B cell (primary cell): ENCODE measurements around the gene LGI4. TPM values are rescaled to one million over a fixed set of nuclear protein-coding genes. Genes with fewer than 3 reads are reported as not detected.

Source experiments
- ATAC-seq: fragments of 200-7000 bp; cut with Tn5 transposase; one replicate; pipeline ENCODE4 v1.10.0; 2021; ENCODE audit warnings: low read depth, mild to moderate bottlenecking, moderate number of reproducible peaks, moderate library complexity
- CTCF ChIA-PET: fragments of 350-600 bp; sonication (Branson Sonifier 250); formaldehyde crosslinking; loops from one replicate; lab custom pipeline; 2021; ENCODE audit warnings: antibody characterized with exemption, inconsistent platforms; lab: Charles Lee
- POLR2A ChIA-PET: fragments of 350-600 bp; sonication (Branson Sonifier 250); formaldehyde crosslinking; loops from one replicate; lab custom pipeline; 2021; ENCODE audit warnings: antibody characterized with exemption; lab: Charles Lee
- DNase-seq: peaks from one replicate; pipeline ENCODE4 v3.0.0; 2013
- H2AFZ ChIP-seq: 2 replicates; pipeline ENCODE4 v1.6.1; 2012; ENCODE audit warnings: mild to moderate bottlenecking, low read depth, low read length; ENCODE audit not compliant: insufficient read depth, poor library complexity, severe bottlenecking
- H3K27ac ChIP-seq, 2 donors: 1 replicate in 1 of 2; 2 replicates in 1 of 2; pipeline ENCODE4 v1.5.1; 2012 to 2013; ENCODE audit warnings: low read length in 2 of 2, mild to moderate bottlenecking in 2 of 2, moderate library complexity in 1 of 2
- H3K27me3 ChIP-seq, 4 experiments: fragments of 200-600 bp in 1 of 4; sonication (generic) in 1 of 4; replicated peaks in 1 of 4; 1 replicate in 2 of 4; 2 replicates in 2 of 4; pipeline versions ENCODE4 v1.6.1 to v1.7.0; 2013 to 2016; ENCODE audit warnings: low read length in 3 of 4, mild to moderate bottlenecking in 2 of 4, mixed read lengths in 1 of 4, moderate library complexity in 1 of 4; ENCODE audit not compliant: insufficient read depth in 4 of 4, control insufficient read depth in 3 of 4; ENCODE audit errors: control extremely low read depth in 1 of 4
- H3K36me3 ChIP-seq, 2 experiments: replicated peaks in 1 of 2; 1 replicate in 1 of 2; 2 replicates in 1 of 2; pipeline versions ENCODE4 v1.6.1 to v1.7.1; 2013; ENCODE audit warnings: low read length in 1 of 2; ENCODE audit not compliant: insufficient read depth in 2 of 2, control insufficient read depth in 1 of 2; ENCODE audit errors: control extremely low read depth in 1 of 2, extremely low read depth in 1 of 2
- H3K4me1 ChIP-seq, 2 donors: fragments of 200-600 bp in 1 of 2; sonication (generic) in 1 of 2; 1 replicate in 1 of 2; 2 replicates in 1 of 2; pipeline versions ENCODE4 v1.5.1 to v1.6.1; 2013 to 2017; ENCODE audit warnings: low read length in 2 of 2; ENCODE audit not compliant: control insufficient read depth in 2 of 2, insufficient read depth in 2 of 2
- H3K4me2 ChIP-seq: replicated peaks from 2 replicates; pipeline ENCODE3; 2012; ENCODE audit warnings: mild to moderate bottlenecking, low read depth, low read length; ENCODE audit not compliant: poor library complexity, severe bottlenecking
- H3K4me3 ChIP-seq, 5 experiments: fragments of 200-600 bp in 1 of 5; sonication (generic) in 1 of 5; 1 replicate in 3 of 5; 2 replicates in 2 of 5; pipeline versions ENCODE4 v1.5.1 to v1.7.0; 2011 to 2016; ENCODE audit warnings: low read length in 4 of 5, mild to moderate bottlenecking in 4 of 5, low read depth in 2 of 5, control low read depth in 1 of 5, moderate library complexity in 1 of 5; ENCODE audit not compliant: insufficient read depth in 1 of 5; ENCODE audit errors: control extremely low read depth in 1 of 5, extremely low read depth in 1 of 5
- H3K79me2 ChIP-seq: fragments of 200-600 bp; sonication (generic); one replicate; pipeline ENCODE4 v1.6.0; 2016; ENCODE audit warnings: low read length; ENCODE audit not compliant: control insufficient read depth, insufficient read depth
- H3K9ac ChIP-seq: fragments of 200-600 bp; sonication (generic); 2 replicates; pipeline ENCODE4 v1.6.1; 2017; ENCODE audit warnings: mild to moderate bottlenecking, low read length, moderate library complexity
- H3K9me3 ChIP-seq, 3 donors: one replicate each; pipeline versions ENCODE4 v1.6.1 to v1.7.1; 2013; ENCODE audit warnings: low read length in 2 of 3; ENCODE audit not compliant: control insufficient read depth in 2 of 3, insufficient read depth in 1 of 3; ENCODE audit errors: control extremely low read depth in 1 of 3
- H4K20me1 ChIP-seq: 2 replicates; pipeline ENCODE4 v1.6.0; 2012; ENCODE audit warnings: mild to moderate bottlenecking, low read length; ENCODE audit not compliant: insufficient read depth, control insufficient read depth, poor library complexity, severe bottlenecking
- H3K27ac Mint-ChIP-seq: one replicate; pipeline ENCODE4 v1.8.0; 2021; ENCODE audit warnings: mixed read lengths
- H3K27me3 Mint-ChIP-seq: one replicate; pipeline ENCODE4 v1.8.0; 2021; ENCODE audit warnings: mixed read lengths
- H3K4me1 Mint-ChIP-seq: one replicate; pipeline ENCODE4 v1.8.0; 2021; ENCODE audit warnings: mixed read lengths
- H3K4me3 Mint-ChIP-seq: one replicate; pipeline ENCODE4 v1.8.0; 2021; ENCODE audit warnings: mixed read lengths
- H3K9me3 Mint-ChIP-seq: one replicate; pipeline ENCODE4 v1.8.0; 2022; ENCODE audit warnings: mixed read lengths; ENCODE audit not compliant: insufficient read depth
- EZH2 ChIP-seq: IDR thresholded peaks from 2 replicates; pipeline ENCODE4 v1.6.1; 2012; ENCODE audit warnings: borderline replicate concordance, low read depth, mild to moderate bottlenecking, moderate library complexity, low read length; ENCODE audit not compliant: insufficient read depth, poor library complexity, severe bottlenecking
- WGBS: methylation state at CpG from one replicate; pipeline ENCODE4 v1.1.5; 2013; ENCODE audit warnings: missing lambda C conversion rate; ENCODE audit not compliant: insufficient coverage; 5-methylcytosine and 5-hydroxymethylcytosine counted together
- intact Hi-C: fragments of 100-400 bp; cut with micrococcal nuclease; formaldehyde crosslinking; loops from one replicate; pipeline ENCODE4 v1.10.0; 2022
- polyA plus RNA-seq: library from polyadenylated mRNA; depleted of rRNA; stranded (reverse); fragments of >200 nt; gene quantifications from 2 replicates; pipeline ENCODE4 v1.2.3, GENCODE V29; 2012
- total RNA-seq, 2 donors: library from RNA; stranded (reverse); fragments of 120-200 nt in 1 of 2; gene quantifications; 1 replicate in 1 of 2; 2 replicates in 1 of 2; pipeline versions ENCODE4 v1.2.3 to v1.2.4, GENCODE V29; 2013 to 2022
- TF ChIP-seq, protein P1 (sequence below): fragments of 200-600 bp; IDR thresholded peaks from one replicate; pipeline ENCODE4 v1.8.0; 2022; ENCODE audit warnings: antibody characterized with exemption, mild to moderate bottlenecking

Gene LGI4
- total and polyA plus RNA-seq, 2 donors (not counting 1 experiment from before 2014, with no cell fraction given), result 0.40 to 0.59 TPM

DNA sequence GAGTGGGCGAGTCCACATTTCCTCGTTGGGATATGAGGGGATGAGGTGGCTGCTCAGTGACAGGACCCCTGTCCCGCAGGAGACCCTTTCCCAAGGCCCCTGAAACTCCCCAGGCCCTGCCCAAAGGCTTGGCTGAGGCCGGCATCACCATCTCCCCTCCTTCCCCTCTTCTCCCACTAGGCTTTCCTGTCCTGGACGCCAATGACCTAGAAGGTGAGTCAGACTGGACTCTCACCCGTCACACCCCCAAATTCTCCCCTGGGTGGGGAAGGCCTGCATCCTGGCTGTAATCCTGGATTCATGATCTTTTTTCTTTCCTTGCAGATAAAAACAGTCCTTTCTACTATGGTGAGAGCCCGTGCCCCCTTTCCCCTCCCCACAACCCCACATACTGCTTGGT, 14.0 kb downstream of the LGI4 start:
- H3K9me3 Mint-ChIP-seq, result no peaks in the 10 kb centered on the region
- no peaks in the 10 kb centered on the region for H3K27me3 ChIP-seq
- H3K9ac ChIP-seq, result no peak overlapping the region
- H3K79me2 ChIP-seq, result no peaks in the 10 kb centered on the region
- no peak overlapping the region for H3K27ac ChIP-seq
- peaks cover 15% of the 10 kb centered on the region for H3K4me1 Mint-ChIP-seq
- ChIA-PET POLR2A (no interaction called here), CTCF (no interaction called here)
- ATAC-seq (no peak), DNase-seq (no peak)
- H3K4me2 ChIP-seq, result no peak overlapping the region
- no peak overlapping the region for H3K4me3 Mint-ChIP-seq
- H3K36me3 ChIP-seq, result no peaks in the 10 kb centered on the region
- peaks cover 10 to 17% of the 10 kb centered on the region in 2 donors for H3K4me1 ChIP-seq
- H3K27ac Mint-ChIP-seq, result no peak overlapping the region
- no peak overlapping the region for H2AFZ ChIP-seq
- H3K27me3 Mint-ChIP-seq, result no peaks in the 10 kb centered on the region
- H3K9me3 ChIP-seq, result no peaks in the 10 kb centered on the region
- no peak overlapping the region for H3K4me3 ChIP-seq
- no peaks in the 10 kb centered on the region for H4K20me1 ChIP-seq
- TF ChIP-seq EZH2, result no peak
- TF ChIP-seq, protein P1, sequence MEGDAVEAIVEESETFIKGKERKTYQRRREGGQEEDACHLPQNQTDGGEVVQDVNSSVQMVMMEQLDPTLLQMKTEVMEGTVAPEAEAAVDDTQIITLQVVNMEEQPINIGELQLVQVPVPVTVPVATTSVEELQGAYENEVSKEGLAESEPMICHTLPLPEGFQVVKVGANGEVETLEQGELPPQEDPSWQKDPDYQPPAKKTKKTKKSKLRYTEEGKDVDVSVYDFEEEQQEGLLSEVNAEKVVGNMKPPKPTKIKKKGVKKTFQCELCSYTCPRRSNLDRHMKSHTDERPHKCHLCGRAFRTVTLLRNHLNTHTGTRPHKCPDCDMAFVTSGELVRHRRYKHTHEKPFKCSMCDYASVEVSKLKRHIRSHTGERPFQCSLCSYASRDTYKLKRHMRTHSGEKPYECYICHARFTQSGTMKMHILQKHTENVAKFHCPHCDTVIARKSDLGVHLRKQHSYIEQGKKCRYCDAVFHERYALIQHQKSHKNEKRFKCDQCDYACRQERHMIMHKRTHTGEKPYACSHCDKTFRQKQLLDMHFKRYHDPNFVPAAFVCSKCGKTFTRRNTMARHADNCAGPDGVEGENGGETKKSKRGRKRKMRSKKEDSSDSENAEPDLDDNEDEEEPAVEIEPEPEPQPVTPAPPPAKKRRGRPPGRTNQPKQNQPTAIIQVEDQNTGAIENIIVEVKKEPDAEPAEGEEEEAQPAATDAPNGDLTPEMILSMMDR, result no peak
- WGBS, result 85% methylated on average over 6 of the region's 7 CpGs
- intact Hi-C loops, result loop anchor here (5.0 kb wide), 1 partner anchor 34 kb away; no protein-coding TSS in a partner anchor

DNA sequence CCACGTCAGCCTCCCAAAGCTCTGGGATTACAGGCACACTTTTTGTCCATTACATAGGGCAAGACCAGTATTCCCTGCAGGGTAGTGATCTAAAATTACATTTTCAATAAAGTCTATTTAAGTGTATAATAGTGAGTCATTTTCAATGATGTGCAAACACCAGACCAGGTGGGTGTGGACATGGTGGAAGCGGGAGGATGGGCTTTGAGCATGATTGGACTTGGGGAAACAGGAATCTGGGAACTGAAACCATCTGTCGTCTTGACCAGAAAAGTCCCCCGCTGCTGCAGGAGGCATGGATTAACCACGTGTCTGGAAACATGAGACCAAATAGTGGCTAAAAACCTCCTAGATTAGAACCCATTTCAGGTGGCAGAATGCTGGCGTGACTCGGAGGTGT, 14.4 kb downstream of the LGI4 start:
- Histone ChIP-seq H3K4me2 (no peak overlapping the region), H3K4me3 (no peak overlapping the region), H2AFZ (no peak overlapping the region), H3K27ac (no peak overlapping the region), H3K9me3 (no peaks in the 10 kb centered on the region), H3K27me3 (peaks cover 0 to 2% (median 0%) of the 10 kb centered on the region in 4 experiments), H3K9ac (no peak overlapping the region), H3K36me3 (no peaks in the 10 kb centered on the region), H4K20me1 (no peaks in the 10 kb centered on the region), H3K79me2 (no peaks in the 10 kb centered on the region), H3K4me1 (peaks cover 10 to 17% of the 10 kb centered on the region in 2 donors)
- TF ChIP-seq, protein P1, result no peak
- no peak for TF ChIP-seq EZH2
- 59% methylated on average over 6 of the region's 7 CpGs for WGBS
- H3K27me3 Mint-ChIP-seq, result no peaks in the 10 kb centered on the region
- no peak for DNase-seq
- ChIA-PET CTCF (interaction anchor here (1.0 kb wide), 1 partner anchor 34 kb away, joined by 3 read pairs; no protein-coding TSS in a partner anchor), POLR2A (no interaction called here)
- H3K27ac Mint-ChIP-seq, result no peak overlapping the region
- intact Hi-C loops, result loop anchor here (5.0 kb wide), 1 partner anchor 33 kb away; no protein-coding TSS in a partner anchor
- ATAC-seq, result no peak
- no peaks in the 10 kb centered on the region for H3K9me3 Mint-ChIP-seq
- H3K4me3 Mint-ChIP-seq, result no peak overlapping the region
- H3K4me1 Mint-ChIP-seq, result peaks cover 17% of the 10 kb centered on the region
